ENCODE measurements around the gene ISOC2.
"Not testable (repeated sequence)": the region's sequence is repeated elsewhere in the genome, so short reads cannot be mapped to it uniquely, and the experiment has no call there.

The ISOC2 gene

DNA sequence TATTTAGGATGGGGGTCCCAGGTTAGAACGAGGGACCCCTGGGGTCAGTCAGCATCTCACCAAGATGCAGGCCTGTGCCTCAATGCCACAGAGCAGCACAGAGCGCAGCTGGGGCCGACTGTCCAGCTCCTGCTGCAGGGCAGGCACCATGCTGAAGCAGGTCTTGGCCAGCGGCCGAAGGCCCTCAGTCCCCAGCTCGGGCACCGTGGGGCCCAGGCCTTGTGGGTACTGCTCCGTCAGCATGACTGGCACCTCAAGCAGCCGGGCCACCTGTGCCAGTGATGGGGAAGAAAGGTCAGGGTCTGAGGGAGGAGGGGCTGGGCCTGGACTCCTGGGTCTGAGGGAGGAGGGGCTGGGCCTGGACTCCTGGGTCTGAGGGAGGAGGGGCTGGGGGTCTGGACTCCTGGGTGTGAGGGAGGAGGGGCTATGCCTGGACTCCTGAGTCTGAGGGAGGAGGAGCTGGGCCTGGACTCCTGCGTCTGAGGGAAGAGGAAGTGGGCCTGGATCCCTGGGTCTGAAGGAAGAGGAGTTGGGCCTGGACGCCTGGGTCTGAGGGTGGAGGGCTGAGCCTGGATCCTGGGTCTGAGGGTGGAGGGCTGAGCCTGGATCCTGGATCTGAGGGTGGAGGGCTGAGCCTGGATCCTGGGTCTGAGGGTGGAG, 5.7 kb downstream of the ISOC2 start:
- no peak for DNase-seq

GRCh38 chr19:55454787-55455243, 6.6 kb downstream of the ISOC2 start:
- peak; percentile 65 for DNase-seq

DNA sequence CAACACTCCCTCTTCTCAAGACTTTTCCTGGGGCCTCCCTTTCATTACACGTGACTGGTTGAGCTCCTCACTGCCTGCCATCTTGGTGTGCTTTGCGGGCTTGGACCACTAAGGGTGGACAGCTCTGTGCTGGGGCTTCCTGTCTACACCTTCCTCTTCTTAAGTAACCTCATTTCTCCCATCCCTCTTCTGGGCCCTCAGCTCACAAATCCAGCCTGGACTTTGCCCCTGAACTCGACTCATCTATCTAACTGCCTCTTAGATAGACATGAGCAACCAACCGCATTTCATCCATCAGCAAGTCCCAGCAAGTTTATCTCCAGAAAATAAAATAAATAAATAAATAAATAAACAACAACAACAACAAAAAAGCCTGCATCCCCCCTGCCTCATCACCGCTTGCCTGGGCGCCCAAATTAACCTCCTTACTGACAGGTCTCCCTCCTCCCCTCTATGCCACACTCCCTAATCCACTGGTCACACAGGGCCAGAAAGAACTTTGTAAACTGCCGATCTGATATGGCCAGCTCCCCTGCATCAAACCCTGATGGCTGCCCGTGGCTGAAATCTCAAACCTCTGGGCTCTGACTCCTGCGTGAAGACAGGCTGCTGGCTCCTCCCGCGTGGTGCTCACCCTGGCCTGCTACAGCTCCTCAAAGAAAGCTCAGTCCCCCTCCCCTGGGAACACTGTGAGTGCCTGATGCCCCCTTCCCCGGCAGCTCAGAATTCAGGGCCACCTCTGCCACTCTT, 7.8 kb downstream of the ISOC2 start:
- no peak for DNase-seq

- DNase-seq, result peak; percentile 63
Measured at GRCh38 chr19:55452749-55453346, 8.6 kb downstream of the ISOC2 start.

- DNase-seq, result peak; percentile 28
Measured at GRCh38 chr19:55451965-55452748, 9.3 kb downstream of the ISOC2 start.

GRCh38 chr19:55451163-55451964, 10.1 kb downstream of the ISOC2 start:
- peak; percentile 34 for DNase-seq

DNA sequence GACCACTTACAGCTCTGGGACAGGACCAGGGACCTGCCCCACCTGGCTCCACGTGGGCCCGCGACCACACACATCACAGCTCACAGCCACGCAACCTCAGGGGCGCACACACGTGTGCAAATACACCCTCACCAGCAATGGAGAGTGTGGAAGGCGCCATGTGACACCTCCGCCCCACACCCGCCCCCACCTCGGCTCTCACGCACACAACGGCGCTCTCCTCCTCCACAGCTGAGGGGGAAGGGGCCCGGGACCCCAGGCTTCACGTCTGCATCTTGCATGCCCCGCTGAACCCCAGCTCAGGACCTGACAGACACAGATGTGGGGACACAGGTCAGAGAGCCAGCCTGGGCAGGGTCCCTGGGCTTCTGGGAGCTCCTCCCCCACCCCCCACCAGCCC, 12.0 kb downstream of the ISOC2 start:
- DNase-seq, result no peak

DNA sequence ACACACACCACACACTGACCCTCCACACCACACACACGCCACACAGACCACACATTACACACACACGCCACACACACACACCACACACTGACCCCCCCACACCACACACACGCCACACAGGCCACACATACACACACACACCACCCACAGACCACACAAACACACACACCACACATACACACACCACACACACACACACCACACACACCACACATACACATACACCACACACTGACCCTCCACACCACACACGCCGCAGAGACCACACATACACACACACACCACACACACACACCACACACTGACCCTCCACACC, 13.3 kb downstream of the ISOC2 start:
- DNase-seq, result not testable (repeated sequence)

DNA sequence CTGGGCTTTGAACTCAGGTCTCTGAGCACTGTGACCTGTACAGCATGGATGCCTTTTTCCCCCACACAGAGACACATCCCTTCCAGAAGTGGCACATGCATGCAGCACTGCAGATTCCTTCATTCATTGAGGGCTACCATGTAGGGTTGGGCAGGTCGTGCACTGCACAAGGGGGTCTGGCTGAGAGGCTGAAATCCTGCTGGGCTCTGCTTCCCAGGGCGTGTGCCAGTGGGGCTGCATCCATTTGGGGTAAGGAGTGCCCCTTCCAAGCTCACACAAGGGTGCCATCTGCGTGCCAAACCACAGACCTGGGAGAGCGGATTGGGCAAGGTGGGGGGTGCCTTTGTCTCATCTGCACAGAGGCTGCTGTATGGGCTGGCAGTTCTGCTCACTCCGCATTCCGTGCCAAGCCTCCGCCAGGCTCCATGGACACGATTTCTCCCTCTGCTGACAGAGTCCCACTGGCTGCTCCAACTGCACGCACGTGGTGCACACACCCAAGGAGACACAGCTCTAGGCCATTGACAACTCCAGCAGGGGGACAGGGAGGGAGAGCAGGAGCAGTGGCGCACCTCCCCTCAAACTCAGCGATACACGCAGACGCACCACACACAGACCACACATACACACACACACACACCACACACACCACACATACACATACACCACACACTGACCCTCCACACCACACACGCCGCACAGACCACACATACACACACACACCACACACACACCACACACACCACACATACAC, 13.8 kb downstream of the ISOC2 start:
- no peak for DNase-seq

DNA sequence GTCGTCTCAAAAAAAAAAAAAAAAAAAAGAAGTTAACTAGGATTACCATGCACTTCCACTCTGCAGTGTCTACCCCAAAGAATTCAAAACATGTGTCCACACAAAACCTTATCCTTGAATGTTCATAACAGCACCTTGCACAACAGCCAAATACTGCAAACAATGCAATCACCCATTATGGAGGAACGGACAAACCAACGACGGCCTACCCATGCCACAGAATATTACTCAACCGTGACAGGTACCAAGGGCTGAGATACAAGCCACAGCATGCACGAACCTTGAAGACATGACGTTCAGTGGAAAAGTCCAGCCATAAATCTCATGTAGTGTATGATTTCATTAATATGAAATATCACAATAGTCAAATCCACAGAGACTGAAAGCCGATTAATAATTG, 15.4 kb downstream of the ISOC2 start:
- DNase-seq, result no peak

- no peak for DNase-seq
Measured at GRCh38 chr19:55444646-55445045, 16.8 kb downstream of the ISOC2 start.

DNA sequence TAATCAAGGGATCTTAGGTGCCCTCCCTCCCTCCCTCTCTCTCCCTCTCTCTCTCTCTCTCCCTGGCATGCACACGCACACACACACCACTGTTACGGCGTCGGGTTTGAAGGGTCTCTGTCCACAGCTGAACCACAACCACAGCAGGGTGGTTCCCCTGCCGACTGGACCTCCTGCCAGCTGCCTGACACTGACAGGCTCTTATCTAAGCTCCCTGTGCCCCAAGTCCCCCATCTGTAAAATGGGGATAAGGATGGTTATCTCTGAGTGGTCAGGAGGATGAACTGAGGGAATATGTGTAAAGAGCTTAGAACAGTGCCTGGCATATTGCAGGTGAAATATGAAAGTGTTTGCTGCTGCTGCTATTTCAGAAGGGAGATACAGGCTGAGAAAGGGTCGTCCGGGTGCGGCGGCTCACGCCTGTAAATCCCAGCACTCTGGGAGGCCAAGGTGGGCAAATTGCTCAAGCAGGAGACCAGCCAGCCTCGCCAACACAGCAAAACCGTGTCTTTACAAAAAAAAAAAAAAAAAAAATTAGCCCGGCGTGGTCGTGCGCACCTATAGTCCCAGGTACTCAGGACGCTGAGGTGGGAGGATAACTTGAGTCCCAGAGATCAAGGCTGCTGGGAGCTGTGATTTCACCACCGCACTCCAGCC, 17.5 kb downstream of the ISOC2 start:
- DNase-seq, result no peak

DNA sequence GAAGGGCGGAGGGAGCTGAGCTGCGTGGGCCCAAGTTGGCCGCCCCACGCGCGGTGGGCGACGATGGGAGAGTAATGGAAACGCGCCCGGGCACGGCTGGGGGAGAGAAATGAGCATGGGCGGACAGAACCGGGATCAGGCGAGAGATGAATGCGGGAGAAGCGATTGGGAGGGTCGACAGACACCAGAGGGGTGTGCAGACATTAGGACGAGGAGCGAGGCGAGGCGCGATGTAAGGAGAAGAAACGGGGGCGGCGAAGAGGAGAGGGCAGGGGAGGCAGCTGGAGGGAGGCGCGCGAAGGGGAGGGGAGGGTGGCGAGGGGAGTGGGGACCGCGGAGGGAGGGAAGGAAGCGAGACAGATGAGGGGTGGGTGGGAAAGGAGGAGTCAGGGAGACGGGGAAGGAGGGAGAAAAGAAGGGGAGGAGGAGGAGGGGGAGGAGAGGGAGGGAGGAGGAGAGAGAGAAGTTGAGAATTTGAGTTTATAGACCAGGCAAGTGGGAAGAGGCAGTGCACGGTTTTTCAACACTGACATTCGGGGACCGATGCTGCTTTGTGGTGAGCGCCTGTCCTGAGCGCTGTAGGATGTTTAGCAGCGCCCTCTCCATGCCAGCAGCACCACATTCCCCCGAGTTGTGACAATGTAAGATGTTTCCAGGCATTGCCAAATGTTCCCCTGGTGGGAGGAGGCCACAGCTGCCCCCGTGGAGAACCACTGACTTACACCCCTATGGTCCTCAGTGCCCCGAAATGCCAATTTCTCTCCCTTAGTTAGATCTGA, 18.2 kb downstream of the ISOC2 start, which contains the start of gene SHISA7:
Gene SHISA7, minus strand, starts transcription at position 256 of the 779 bp plus-strand sequence. CDS start 437 bp downstream, outside the sequence.
- DNase-seq, result no peak

DNA sequence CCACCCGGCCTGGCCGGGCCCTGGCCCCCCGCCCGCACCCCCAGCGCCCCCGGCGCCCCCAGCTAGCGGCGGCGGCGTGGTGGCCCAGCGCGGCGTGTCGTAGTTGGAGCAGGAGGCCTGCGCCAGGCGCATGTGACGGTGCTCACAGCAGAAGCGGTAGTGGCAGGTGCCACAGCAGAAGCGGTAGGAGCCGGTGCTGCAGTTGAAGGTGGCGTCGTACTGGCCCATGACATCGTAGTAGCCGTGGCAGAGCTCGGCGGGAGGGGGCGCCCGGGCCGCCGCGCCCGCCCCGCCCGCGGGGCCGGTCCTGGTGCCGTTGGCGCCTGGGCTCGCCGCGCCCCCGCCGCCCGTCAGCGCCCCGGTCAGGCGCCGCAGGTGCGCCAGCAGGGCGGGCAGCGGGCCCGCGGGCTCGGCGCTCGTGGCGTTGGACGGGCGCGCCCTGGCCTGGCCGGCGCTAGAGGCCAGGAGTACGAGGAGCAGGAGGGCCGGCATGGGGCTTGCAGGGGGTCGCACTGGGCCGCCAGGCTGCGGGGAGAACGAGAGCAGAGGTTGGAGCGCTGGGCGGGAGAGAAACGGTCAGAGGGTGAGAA, 19.0 kb downstream of the ISOC2 start:
- DNase-seq, result no peak

GRCh38 chr19:55441692-55442321, 19.6 kb downstream of the ISOC2 start:
- peak; percentile 46 for DNase-seq

DNA sequence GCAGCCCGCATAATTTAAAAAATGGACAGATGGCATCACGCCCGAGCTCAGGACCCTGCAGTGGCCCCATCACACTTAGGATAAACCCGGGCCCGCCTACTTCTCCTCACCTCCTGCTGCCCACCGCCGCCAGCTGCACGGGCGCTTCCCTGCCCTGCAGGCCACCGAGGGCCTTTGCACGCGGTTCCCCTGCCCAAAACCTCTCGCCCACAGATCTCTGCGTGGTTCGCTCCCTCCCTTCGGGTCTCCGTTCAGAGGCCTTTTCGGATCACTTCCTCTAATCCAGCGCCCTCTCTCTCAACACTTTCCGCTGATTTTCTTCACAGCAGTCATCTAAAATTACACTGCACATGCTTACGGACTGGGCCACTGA, 20.1 kb downstream of the ISOC2 start:
- no peak for DNase-seq

DNA sequence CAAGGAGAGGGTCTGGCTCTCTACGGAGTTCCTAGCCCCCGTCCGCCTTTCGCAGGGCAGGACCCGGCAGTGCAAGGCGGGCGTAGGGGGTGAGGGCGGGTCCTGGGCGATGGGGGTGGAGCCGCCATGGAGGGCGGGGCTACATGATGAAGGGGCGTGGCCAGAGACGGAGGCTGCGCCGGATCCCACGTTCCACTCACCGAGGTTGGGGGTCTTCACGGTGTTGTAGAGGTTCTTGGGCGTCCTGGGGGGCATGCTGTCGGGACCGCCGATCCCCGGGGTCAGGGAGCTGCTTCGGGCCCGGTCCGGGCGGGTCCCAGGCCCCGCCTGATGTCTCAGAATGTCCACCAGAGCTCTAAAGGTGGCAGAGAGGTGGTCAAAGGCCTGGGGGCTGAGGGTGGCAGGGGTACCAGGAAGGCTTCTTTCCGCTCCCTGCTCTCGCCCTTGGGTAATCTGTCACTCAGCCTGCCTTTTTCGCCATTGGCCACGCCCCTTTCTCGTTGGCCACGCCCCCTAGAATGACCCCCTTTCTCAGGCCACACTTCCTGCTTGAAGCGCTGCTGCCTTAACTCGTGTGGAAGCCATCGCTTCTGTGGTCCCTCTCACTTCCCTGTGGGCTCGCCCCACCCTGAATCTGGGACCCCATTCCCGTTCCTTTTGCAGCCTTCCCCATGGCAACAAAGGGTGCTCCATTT, 20.9 kb downstream of the ISOC2 start:
- DNase-seq, result peak; percentile 36

DNA sequence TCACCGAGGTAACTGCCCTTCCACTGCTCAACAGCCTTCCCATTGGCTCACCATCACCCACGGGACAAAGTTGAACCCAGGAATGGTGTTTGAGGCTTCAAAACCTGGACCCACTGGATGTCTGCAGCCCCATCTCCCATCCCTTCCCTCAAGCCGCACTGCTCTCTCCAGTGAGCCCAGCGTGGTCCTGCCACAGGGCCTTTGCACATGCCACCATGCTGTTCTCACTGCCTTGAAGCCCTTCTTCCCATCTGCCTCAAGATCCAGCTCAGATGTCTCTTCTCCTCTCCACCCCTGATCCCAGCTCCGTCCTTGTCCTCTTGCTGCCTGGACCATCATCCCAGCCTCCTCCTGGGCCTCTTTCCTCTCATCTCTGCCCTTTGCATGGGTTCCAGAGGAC, 22.4 kb downstream of the ISOC2 start:
- DNase-seq, result no peak

- DNase-seq, result peak; percentile 37
Measured at GRCh38 chr19:55437410-55437809, 24.0 kb downstream of the ISOC2 start.
